ENCODE measurements around the gene BCR.

The BCR gene

DNA sequence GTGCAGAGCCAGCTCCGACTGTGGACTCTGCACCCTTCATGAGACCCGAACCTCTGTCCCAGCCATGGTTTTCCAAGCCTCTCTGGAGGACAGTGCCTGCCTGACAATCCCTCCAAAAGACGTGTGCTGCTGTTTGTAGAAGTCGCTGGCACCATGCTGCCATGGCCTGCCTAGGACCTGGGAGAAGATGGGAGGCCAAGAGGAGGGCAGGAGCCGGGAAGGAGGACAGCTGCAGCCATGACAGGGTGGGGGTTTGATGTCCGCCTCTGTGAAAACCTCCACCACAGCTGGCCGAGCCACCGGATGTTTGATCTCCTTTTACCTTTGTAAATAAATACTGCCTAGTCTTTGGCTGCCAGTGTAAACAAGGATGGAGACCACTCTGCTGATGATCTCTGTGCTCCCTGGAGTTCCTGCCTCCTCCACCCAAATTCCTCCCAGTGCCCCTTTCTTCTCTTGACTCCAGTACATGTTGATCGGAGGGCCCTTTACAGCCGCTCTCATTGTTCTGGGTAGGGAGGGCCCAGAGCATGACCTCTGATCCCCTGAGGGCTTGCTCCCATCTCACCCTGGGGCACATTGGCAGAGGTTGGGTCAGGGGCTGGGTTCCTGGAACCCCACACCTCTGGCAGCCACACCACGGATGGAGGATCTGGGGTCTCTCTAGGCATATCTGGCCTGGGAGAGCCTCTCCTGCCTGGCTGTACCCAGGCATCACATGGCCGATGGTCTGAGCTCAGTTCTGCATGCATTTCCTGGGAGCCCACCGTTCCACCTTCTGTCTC is 66.9 kb downstream of the BCR start:
- no peak for DNase-seq

GRCh38 chr22:23248583-23248982 is 68.3 kb downstream of the BCR start:
- DNase-seq: no peak

GRCh38 chr22:23250056-23250784 is 69.9 kb downstream of the BCR start:
- no peak for DNase-seq

DNA sequence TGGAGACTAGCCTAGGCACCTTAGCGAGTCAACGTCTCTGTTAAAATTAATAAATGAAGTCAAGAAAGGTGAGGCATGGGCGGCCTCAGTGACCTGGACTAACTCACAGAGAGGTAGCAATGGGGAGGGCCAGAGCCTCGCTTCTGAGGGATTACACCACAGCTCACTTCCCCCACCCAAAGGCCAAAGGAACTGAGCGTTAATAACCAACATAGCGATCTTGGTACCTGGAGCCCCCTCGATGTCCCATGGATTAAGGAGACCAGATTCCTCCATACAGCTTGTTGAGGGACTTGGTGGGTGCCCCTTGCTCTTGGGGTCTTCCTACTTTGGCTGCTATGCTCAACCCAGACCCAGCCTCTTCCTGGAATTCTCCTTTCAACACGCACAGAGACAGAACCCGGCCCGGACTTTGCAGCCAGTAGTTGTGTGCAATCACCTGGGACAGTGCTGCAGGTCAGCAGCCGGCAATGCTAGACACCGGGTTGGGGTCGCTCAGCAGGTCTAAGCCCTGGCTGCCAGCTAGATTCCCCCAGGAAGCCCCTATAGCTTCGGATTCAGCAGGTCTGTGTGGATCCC is 70.6 kb downstream of the BCR start:
- DNase-seq: no peak

- DNase-seq: no peak
These were observed 71.3 kb downstream of the BCR start for GRCh38 chr22:23251445-23252093.

- no peak for DNase-seq
These were observed 73.3 kb downstream of the BCR start for GRCh38 chr22:23253475-23254055.

DNA sequence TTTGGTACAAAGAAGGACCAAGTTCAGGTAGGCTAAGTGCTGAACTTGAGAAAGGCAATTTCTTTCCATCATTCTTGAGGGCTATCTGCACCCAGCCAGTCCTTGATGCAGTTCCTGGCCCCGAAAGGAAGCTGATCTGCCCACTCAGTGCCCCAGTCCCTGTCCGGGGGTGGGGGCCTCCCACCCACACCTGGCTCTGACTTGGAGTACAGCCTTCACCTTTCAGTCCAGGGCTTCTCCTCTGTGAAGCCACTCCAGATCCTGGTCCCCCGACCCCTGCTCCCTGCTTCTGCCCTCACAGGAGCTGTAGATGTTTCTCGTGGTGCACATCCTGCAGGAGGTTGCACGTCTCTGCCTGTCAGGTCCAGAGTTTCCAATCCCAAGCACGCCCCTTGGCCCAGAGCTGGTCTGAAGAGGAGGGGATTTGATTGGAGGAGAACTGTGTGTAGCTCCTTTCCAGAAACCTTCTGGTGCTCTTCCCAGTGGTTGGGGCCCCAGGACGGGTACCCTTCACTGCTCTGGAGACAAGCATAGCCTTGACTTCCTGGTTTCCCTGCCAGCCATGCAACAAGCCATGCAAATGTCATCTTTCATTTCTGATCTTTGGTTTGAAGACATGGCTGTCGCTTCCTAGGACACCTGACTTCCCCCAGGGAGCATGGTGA is 75.3 kb downstream of the BCR start:
- DNase-seq: no peak

GRCh38 chr22:23256171-23256932 is 76.0 kb downstream of the BCR start:
- DNase-seq: no peak

DNA sequence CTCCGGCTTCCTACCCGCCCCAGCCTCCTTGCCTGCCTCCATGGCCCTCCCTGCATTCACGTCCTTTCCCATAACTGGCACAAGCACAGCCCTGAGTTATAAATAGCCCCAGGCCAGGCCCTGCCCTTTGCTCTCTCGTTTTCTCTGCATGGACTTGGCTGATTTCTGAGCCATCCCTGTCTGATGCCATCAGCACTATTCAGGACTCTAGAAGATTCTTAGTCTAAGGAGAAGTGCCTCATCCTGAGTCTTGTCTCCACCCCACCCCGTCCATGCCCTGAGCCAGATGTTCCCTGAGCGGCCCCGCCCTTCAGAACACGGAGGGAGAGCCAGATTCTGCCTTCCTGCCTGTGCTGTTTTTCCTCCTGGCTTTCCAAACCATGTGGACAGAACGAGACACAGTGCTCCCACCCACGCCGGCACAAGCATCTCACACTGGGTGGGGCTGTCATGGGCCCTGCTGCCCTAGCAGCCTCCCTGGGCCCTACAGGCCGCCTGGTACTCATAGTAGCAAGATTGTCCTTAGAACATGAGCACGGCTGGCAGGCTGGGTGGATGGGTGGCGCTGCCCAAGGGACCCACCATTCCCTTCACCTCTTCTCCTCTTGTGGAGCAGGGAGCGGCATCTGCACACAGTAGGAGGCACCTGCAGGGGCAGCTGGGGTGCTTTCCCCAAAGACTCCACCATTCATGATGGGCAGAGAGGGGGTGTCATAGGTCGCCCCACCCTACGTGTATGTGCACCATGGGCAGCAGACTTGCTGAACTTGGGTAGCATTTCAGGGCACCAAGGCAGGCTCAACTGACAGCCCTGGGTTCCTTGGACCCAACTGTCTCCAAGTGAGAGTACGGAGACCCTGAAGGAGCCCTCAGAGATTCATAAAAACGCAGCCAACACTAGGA is 76.9 kb downstream of the BCR start:
- no peak for DNase-seq

- no peak for DNase-seq
These were observed 77.8 kb downstream of the BCR start for GRCh38 chr22:23257889-23258825.

GRCh38 chr22:23258826-23259170 is 78.5 kb downstream of the BCR start:
- DNase-seq: no peak

- no peak for DNase-seq
These were observed 79.8 kb downstream of the BCR start for GRCh38 chr22:23259916-23260644.

DNA sequence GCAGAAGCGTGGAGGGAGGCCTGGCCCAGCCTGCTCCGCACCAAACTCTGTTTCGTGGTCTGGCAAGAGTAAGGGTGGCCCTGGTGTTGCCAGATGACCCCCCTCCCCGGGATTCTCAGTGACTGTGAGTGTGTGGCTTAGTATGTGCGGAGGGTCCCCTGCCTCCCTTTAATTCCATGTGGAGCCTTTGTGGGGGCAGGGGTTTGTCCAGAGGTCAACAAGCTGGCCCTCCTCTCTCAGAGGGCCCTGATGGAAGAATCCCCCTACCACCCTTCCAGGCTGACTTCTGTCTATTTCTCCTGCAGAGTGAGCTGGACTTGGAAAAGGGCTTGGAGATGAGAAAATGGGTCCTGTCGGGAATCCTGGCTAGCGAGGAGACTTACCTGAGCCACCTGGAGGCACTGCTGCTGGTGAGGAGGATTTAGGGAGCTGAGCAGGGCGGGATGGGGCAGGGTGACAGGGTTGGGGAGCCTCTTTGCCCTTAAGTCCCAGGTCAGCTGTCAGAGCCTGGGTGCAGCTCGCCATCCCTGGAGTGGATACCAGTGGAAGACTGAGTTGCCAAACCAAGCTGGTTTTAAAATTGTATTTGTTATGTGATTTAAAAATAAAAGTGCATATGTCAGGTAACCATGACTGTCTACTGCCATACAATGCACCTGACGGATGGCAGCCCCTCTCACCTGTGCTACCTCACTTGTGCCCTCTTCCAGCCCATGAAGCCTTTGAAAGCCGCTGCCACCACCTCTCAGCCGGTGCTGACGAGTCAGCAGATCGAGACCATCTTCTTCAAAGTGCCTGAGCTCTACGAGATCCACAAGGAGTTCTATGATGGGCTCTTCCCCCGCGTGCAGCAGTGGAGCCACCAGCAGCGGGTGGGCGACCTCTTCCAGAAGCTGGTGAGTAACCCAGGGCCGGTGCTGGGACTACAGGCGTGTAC is 80.6 kb downstream of the BCR start:
- DNase-seq: no peak

GRCh38 chr22:23261900-23262450 is 81.7 kb downstream of the BCR start:
- no peak for DNase-seq

DNA sequence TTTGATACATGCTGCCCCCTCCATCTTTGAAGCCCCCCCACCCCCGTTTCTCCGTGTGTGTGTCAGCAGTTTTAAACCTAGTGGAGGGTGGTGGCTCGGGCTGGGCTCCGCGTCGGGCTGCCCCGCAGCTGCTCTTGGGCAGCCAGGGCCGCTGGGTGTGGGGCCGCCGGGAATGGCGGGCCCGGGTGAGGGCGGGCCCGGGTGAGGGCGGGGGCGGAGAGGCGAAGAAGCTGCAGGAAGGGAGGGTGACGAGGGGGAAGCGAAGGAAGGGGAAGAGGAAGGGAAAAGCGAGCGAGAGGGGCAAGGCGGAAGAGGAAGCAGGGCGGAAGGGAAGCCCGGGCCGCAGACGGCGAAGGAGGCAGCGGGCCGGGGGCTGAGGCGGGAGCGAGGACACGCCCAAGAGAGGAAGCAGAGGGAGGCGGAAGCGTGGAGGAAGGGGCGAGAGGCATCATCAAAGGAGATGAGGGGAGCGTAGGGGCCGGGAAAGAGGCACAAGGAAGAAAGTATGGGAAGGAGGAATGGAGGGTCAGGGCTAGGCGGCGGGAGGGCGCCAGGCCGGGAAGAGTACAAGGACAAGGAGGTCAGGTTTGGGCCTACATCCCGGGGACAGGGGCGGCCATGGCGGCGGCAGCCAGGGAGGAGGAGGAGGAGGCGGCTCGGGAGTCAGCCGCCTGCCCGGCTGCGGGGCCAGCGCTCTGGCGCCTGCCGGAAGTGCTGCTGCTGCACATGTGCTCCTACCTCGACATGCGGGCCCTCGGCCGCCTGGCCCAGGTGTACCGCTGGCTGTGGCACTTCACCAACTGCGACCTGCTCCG is 82.4 kb downstream of the BCR start:
- no peak for DNase-seq
